NCI-H524 (cell line): ENCODE measurements around the gene HIBCH.

Source experiments
- DNase-seq, 2 experiments: peaks; one replicate each; lab custom pipeline; 2025; lab: John Stamatoyannopoulos, UW

HIBCH gene

GRCh38 chr2:190188289-190188688 lies 131.3 kb downstream of the HIBCH start:
- no peak for DNase-seq

- DNase-seq = no peak
Observed at GRCh38 chr2:190186238-190186637, 133.4 kb downstream of the HIBCH start.

- DNase-seq = no peak
Observed at GRCh38 chr2:190185380-190185779, 134.2 kb downstream of the HIBCH start.

DNA sequence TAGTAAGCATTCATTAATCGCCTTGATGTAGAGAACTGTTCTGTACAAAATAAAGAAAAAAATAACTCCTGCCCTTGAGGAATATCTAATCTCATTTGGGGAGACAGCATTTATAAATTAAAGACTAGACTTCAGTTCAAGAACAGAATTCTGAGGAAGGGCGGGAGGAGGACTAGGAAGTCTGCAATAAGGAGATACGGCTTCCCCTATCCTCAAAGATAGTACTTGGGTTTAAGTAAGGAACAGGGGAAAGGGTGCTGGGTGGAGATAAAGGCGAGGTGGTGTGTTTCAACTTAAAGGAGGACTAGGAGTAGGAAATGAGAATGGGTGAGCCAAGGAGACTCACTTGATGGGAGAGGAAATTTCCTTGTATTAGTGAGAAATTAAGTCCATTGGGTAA lies 135.2 kb downstream of the HIBCH start:
- DNase-seq = no peak

DNA sequence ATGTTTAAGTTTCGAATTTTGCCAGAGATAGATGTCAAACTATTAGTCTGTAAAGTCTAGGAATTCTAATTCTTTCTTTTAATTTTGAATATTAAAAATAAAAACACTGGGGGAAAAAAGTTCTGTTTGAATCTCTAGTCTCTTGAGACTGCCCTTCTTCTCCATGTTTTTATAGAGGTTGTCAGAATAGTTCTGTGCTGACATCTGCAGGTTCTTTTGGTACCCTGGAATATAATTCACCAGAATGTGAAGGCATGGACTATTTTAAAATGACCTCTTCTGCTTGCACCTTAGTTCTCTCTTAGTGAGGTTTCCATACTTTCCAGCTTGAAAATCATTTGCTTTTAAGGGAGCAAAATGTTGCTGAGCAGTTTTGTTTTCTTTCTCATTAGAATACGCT lies 136.1 kb downstream of the HIBCH start:
- no peak for DNase-seq

DNA sequence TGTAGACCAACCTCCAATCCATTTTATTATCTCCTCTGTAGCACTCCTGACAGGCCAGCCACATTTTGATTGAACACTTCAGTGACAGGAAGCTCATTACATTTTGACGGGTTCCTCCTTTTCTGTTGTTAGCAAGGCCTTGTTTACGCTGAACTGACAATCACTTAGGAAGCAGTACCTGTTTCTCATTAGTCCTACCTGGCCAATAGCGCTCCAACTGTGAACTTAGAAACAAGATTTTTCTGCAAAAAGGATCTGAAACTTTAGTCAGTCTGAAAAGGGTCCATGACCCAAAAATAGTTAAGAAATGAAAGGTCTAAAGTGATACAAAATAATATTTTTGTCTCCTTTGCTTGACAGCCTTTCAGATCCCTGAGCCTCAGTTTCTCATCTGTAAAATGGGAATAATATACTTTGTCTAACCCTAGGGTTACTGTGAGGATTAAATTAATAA lies 137.5 kb downstream of the HIBCH start:
- no peak for DNase-seq

- DNase-seq = no peak
Observed at GRCh38 chr2:190181123-190181669, 138.4 kb downstream of the HIBCH start.

- peak; percentile 30 to 69 for DNase-seq
Observed at GRCh38 chr2:190180313-190181122, 139.1 kb downstream of the HIBCH start.

GRCh38 chr2:190179754-190180312 lies 139.8 kb downstream of the HIBCH start:
- no peak for DNase-seq

DNA sequence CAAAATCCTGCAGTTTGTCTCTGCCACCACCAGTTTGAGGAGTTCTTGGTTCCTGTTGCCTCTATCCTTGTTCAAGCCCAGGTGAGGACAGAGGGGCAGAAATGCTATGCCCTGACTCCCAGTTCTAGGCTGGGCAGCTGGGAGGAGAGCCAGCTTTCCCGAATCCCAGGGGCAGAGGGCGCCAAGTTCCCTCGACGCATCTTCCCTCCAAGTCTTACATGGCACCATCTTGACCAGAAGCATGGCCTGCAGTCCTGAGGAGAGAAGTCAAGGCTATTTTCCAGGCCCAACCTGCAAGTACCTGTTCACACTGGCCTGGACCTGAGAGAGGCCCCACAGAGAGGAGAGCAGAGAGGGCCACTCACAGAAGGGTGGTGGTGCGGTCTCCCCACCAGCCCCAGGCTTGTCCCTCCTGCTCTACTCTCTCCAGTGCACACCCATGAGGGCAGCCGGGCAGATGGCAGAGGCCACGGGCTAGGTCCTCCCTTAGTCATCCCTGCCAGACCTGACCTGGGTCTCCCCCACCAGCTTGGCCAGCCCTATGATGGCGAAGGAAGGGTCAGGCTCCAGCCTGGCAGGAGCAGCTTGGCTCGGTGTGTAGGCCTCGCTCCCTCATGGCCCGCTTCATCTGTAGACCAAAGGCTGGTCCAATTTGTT lies 141.4 kb downstream of the HIBCH start:
- no peak for DNase-seq

DNA sequence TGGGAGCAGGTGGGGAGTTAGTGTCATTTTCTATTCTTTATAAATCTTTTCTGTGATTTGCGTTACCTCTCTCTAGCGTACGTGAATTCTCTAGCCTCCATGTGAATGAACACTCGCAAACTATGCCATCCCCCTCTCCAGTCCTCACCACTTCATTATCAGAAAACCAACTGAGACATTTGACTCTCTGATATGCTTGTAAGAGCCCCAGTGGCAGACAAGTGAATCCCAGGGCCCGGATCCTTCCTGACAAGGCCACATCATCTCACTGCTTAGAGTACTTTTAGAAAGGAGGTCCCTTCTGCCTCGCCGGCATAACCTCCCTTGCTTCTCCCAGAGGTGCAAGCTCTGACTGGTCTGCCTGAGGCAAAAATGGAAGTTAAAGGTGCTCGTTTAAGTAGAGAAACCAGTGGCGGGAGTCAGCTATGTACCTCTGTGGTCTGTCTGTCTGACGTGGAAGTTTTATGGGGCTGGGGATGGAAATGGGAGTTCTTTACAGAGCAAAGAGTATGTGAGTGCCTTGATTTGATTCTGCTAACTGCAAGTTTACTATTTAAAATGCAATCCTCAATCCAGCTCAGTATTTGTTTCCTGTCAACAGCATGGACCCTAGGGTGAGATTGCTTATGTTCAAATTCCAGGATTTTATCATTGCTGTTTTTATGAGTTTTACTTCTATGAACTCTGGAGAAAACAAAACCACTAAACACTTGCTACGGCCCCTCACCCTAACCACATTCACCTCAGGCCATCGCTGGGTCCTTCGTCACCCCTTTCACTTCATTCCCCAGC lies 142.2 kb downstream of the HIBCH start:
- DNase-seq = no peak

GRCh38 chr2:190173392-190173791 lies 146.2 kb downstream of the HIBCH start:
- no peak for DNase-seq

- DNase-seq = no peak
Observed at GRCh38 chr2:190170673-190171072, 149.0 kb downstream of the HIBCH start.

- DNase-seq = peak in 1 of 2 experiments; percentile 4
Observed at GRCh38 chr2:190169221-190170072, 150.2 kb downstream of the HIBCH start.

DNA sequence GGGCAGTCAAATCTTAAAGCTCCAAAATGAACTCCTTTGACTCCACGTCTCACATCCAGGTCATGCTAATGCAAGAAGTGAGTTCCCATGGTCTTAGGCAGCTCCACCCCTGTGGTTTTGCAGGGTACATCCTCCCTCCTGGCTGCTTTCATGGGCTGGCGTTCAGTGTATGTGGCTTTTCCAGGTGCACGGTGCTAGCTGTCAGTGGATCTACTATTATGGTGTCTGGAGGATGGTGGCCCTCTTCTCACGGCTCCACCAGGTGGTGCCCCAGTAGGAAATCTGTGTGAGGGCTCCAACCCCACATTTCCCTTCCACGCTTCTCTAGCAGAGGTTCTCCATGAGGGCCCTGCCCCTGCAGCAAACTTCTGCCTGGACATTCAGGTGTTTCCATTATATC lies 151.9 kb downstream of the HIBCH start:
- DNase-seq = no peak

- DNase-seq = no peak
Observed at GRCh38 chr2:190165491-190165890, 154.1 kb downstream of the HIBCH start.

DNA sequence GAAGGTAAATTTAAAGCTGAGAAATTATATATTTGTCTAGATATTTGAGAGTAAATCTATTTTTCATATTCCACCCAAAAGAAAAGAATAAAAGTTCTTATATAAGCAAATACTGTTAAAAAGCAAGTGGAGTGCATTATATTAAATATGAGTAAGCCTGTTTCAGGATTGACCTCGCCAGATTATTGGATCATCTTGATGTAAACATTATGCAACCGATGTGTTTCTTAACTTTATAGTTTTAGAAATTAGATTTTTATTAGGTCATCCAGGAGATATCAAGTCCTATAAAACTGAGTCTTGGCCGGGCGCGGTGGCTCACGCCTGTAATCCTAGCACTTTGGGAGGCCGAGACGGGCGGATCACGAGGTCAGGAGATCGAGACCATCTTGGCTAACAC lies 156.8 kb downstream of the HIBCH start:
- DNase-seq = no peak

DNA sequence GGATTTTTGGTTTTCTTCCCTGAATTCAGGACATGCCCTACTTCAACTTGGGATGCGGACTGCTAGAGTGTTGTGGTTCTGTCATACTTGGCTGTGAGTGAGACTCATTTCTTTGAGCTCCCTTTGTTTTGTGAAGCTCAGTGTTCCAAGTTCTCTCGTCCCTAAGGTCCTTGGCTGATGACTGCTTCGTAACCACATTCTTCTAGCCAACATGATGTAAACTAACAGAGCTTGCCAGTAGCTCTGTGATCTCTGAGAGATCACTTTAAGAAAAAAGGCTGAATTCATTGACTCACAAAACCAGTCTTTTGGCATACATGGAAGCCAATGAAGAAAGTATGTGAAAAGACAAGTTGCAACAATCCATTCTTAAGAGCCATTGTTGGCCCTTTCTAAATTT lies 160.2 kb downstream of the HIBCH start:
- DNase-seq = no peak

DNA sequence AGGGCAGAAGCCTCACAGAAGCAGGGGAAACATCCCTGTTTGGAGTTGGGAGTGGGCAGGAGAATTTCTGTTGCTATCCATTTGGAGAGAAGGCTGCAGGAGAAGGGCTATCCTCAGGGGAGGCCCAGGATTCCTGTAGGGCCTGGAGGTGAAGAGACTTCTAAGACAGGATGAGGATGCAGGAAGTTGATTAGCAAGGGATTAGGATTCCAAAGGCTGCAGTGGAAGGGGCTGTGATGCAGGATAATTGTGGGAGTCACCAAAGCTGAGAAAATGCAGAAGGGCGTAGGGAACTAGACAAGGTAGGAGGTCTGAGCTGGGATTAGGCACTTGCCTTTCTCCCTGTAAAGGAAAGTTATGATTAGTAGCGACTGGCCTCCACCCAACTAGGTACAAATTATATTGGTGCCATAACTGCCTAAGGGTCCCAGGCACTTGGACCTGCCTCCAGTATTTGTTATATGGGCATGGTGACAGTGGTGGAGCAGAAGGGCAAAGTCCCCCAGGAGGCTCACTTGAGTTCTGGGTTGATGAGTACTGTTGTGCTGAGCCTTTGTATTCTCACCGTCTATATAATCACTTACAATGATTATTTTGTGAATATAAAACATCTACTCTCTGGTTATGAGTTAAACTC lies 160.7 kb downstream of the HIBCH start:
- no peak for DNase-seq
